Activated T-helper 1 cell treated with anti-CD3 and anti-CD28 coated beads, Interleukin-12 subunit alpha, Interleukin-12 subunit beta, Interleukin-2, Interleukin-4 antibody, amounts not matched to agents 30 ng/mL and 10 ng/mL and 1 ng/mL, durations not matched to agents 14 hours and 24 hours and 36 hours (primary cell): ENCODE results near the gene RFX3. TPM values are rescaled to one million over a fixed set of nuclear protein-coding genes. Genes with fewer than 3 reads are reported as not detected.

ENCODE experiments used
- DNase-seq: peaks from one replicate; pipeline ENCODE4 v3.0.0; 2021; ENCODE audit warnings: low spot score
- H3K27ac Mint-ChIP-seq: one replicate; pipeline ENCODE4 v1.8.0; 2021; ENCODE audit warnings: mild to moderate bottlenecking, mixed read lengths
- H3K27me3 Mint-ChIP-seq: one replicate; pipeline ENCODE4 v1.8.0; 2022; ENCODE audit warnings: mild to moderate bottlenecking, moderate library complexity, mixed read lengths; ENCODE audit not compliant: insufficient read depth
- H3K36me3 Mint-ChIP-seq: one replicate; pipeline ENCODE4 v1.8.0; 2021; ENCODE audit warnings: low read depth, mixed read lengths
- H3K4me1 Mint-ChIP-seq: one replicate; pipeline ENCODE4 v1.8.0; 2021; ENCODE audit warnings: low read depth, mixed read lengths
- H3K4me3 Mint-ChIP-seq: one replicate; pipeline ENCODE4 v1.8.0; 2021; ENCODE audit warnings: mild to moderate bottlenecking, moderate library complexity, mixed read lengths
- H3K9me3 Mint-ChIP-seq: one replicate; pipeline ENCODE4 v1.8.0; 2021; ENCODE audit warnings: mixed read lengths
- intact Hi-C: fragments of 100-400 bp; cut with micrococcal nuclease; formaldehyde crosslinking; loops from one replicate; pipeline ENCODE4 v1.15.1; 2024
- total RNA-seq: library from RNA; stranded (reverse); gene quantifications from 2 replicates; pipeline ENCODE4 v1.2.3, GENCODE V29; 2022

RFX3 gene
- total RNA-seq, 1 donor from 2014 or later, result 11.3 TPM

DNA sequence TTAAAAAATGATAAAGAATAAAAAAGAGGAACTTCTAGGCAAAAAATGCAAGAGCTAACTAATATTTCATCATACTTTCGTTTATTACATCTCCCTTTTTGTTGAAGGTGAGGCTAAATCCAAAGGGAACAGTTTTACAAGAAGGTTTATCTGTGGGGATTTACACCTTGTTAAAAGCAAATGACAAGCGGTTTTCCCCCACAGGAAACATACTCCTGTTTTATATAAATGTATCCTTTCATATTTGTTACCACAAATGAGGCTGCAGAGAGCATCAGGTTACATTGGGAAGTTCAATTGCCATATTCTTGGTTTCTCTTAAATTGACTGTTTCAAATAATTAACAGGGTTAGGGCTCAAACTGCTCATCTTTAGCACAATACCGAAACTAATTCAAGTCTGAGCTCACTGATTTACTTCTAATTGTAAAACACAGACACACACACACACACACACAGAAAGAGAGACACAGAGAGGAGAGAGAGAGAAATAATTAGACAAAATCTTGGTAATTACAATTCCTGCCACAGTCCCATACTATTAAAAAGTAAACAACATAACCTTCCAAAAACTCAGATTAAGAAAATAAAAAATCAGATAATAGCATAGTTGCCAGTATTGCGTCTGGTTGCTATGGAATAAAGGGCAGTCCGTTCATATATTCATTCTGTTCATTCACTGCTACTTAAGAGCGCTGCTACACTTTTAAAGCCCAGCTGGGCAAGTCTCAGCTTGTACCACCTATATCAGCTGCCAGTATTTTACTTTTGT is 17.1 kb downstream of the RFX3 start:
- no peak for DNase-seq
- intact Hi-C loops, result loop anchor here (2.0 to 5.0 kb wide), 2 partner anchors 16 to 121 kb away; no protein-coding TSS in a partner anchor
- Mint-ChIP-seq H3K4me1 (peaks cover 34% of the 10 kb centered on the region), H3K36me3 (peaks cover 5% of the 10 kb centered on the region), H3K9me3 (no peaks in the 10 kb centered on the region), H3K27me3 (no peaks in the 10 kb centered on the region), H3K27ac (no peak overlapping the region), H3K4me3 (no peak overlapping the region)

DNA sequence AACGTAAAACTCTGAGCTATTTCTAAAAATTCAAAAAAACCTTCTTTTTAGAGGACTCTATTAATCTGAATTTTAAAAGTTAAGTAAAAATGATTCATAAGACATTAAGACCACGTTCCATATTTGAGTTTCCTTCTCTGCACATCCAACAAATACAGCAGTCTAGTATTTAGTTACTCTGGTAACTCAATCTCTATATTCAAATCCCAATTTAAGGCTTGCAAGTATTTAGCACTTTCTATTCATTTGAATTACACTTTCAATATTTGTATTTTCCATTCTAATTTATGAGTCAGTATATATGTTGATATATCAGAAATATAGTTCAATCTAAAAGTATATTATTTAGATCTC is 17.7 kb downstream of the RFX3 start:
- H3K4me3 Mint-ChIP-seq, result no peak overlapping the region
- peaks cover 34% of the 10 kb centered on the region for H3K4me1 Mint-ChIP-seq
- no peaks in the 10 kb centered on the region for H3K27me3 Mint-ChIP-seq
- peaks cover 5% of the 10 kb centered on the region for H3K36me3 Mint-ChIP-seq
- DNase-seq, result no peak
- no peak overlapping the region for H3K27ac Mint-ChIP-seq
- no peaks in the 10 kb centered on the region for H3K9me3 Mint-ChIP-seq
- intact Hi-C loops, result loop anchor here (2.0 to 5.0 kb wide), 2 partner anchors 17 to 121 kb away; no protein-coding TSS in a partner anchor

DNA sequence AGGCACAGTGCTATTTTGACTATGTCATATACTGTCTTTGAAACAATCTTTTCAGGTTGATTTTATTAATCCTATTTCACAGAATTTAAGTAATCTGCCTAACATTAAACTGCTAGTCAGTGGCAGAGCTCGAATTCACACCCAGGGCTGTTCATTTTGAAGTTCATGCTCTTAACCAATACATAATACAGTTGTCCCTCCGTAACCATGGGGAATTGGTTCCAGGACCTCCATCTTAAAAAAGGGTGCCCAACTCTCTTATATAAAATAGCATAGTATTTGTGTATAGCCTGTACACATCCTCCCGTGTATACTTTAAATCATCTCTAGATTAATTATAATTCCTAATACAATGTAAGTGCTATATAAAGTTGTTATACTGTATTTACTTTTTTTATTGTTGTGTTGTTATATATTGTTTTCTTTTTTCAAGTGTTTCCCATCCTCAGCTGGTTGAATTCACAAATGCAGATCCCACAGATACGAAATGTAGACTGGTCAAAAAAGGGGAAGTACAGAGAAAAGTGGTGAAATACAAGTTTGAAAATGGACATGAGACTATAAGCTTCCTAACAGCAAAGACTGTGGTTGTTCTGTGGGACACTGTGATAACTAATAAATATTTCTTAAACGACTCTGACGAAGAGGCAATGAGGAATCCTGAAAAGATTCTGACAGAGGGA is 18.3 kb downstream of the RFX3 start:
- peaks cover 39% of the 10 kb centered on the region for H3K4me1 Mint-ChIP-seq
- peaks cover 5% of the 10 kb centered on the region for H3K36me3 Mint-ChIP-seq
- H3K4me3 Mint-ChIP-seq, result no peak overlapping the region
- H3K9me3 Mint-ChIP-seq, result no peaks in the 10 kb centered on the region
- no peak for DNase-seq
- H3K27me3 Mint-ChIP-seq, result no peaks in the 10 kb centered on the region
- intact Hi-C loops, result loop anchor here (2.0 to 5.0 kb wide), 3 partner anchors 17 to 120 kb away; no protein-coding TSS in a partner anchor
- H3K27ac Mint-ChIP-seq, result no peak overlapping the region

DNA sequence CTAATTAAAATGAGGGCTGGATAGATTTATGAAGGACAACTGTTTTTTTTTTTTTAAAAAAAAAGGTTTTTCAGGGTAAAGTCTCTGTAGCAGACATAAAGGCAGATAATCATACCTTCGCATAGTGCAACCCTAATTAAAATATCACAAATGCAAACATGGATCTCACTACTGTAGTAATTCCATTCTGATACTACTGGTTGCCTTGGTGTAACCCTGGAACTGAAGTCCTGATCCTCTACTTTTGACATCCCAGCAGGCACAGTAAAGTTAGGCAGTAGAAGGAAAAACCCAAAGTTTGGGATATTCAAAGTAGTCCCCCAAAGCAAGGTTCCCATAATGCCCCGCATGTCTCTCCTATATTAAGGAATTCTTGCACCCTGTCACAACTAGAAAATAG is 19.6 kb downstream of the RFX3 start:
- H3K27me3 Mint-ChIP-seq, result no peaks in the 10 kb centered on the region
- H3K9me3 Mint-ChIP-seq, result no peaks in the 10 kb centered on the region
- peaks cover 35% of the 10 kb centered on the region for H3K4me1 Mint-ChIP-seq
- peaks cover 3% of the 10 kb centered on the region for H3K36me3 Mint-ChIP-seq
- DNase-seq, result no peak
- H3K4me3 Mint-ChIP-seq, result no peak overlapping the region
- no peak overlapping the region for H3K27ac Mint-ChIP-seq
- intact Hi-C loops, result loop anchor here (2.0 to 5.0 kb wide), 2 partner anchors 27 to 119 kb away; no protein-coding TSS in a partner anchor

DNA sequence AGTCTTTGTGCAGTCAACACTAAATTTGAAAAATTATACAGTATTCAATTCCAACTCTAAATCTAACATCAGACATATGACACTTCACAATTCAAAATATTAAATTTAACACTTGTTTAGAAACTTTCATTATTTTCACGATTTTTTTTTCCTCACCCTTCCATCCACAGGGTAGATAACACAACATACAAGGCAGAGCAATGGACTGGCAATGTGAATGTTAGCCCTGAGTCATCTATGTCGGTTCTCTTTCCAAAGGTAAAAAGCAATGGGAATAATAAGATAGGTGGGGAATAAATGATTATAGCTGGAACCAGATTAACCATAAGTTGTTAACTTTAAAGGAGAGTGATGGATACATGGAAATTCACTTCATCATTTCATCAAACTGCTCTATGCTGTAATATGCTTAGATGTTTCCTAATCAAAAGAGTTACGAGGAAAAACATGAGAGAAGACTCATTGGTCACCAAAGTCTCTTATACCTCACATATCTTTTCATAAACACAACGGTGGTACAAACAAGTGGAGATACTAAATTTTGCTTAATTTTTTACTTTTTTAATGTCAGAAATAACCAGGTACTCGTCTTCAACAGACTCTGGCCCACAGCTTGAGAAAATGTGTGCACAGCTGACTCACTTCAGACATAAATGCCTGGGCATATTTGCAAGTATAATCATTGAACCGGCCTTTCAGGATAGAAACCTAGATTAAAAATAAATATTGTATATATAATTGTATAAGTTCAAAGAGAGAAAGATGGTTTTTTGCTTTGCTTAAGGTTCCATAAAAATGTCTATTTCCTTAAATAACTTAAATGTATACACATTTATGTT is 23.0 kb downstream of the RFX3 start:
- Mint-ChIP-seq H3K4me3 (no peak overlapping the region), H3K27ac (no peak overlapping the region), H3K4me1 (peaks cover 26% of the 10 kb centered on the region), H3K9me3 (no peaks in the 10 kb centered on the region), H3K27me3 (no peaks in the 10 kb centered on the region), H3K36me3 (no peaks in the 10 kb centered on the region)
- intact Hi-C loops, result no loop called here
- no peak for DNase-seq

DNA sequence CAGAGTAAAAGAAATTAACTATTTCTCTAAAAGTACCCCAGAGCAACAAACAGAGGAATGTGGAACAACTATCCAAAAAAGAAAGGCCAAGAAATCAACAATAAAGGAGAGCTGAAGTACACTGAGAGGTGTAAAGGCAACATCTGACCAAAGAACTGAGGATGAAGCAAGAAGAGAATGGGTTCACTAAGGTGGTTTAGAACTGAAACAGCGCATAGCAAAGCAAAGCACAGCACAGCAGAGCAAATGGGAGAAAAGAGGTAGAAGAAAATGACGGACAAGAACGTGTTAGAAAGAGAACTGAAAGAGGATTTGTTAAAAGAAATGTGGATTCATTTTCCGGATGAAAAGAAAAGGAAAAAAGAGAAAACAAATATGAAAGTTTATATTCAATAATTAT is 25.8 kb downstream of the RFX3 start:
- no peak for DNase-seq
- Mint-ChIP-seq H3K4me3 (no peak overlapping the region), H3K36me3 (no peaks in the 10 kb centered on the region), H3K27me3 (no peaks in the 10 kb centered on the region), H3K27ac (no peak overlapping the region), H3K9me3 (no peaks in the 10 kb centered on the region), H3K4me1 (peaks cover 16% of the 10 kb centered on the region)
- intact Hi-C loops, result no loop called here

DNA sequence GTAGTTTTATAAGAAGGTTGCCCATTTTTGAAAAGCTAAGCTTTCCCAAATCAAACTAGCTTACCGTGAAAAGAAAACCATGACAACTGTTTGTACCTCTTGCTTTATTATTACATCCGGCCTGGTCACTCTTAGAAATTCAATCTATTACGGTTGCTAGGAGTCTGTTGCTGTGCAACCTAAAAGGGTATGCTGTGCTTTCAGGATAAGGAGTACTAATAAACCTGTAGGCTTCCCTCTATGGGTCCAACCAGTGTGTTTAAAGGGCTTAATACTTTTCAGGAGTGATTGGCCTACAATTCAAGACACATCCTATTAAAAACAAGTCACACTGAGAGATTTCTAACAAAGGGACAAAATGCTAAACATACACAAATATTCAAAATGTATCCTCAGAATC is 27.1 kb downstream of the RFX3 start:
- Mint-ChIP-seq H3K36me3 (peaks cover 4% of the 10 kb centered on the region), H3K4me1 (peaks cover 16% of the 10 kb centered on the region), H3K4me3 (no peak overlapping the region), H3K9me3 (peaks cover 3% of the 10 kb centered on the region), H3K27me3 (no peaks in the 10 kb centered on the region), H3K27ac (no peak overlapping the region)
- intact Hi-C loops, result no loop called here
- no peak for DNase-seq

DNA sequence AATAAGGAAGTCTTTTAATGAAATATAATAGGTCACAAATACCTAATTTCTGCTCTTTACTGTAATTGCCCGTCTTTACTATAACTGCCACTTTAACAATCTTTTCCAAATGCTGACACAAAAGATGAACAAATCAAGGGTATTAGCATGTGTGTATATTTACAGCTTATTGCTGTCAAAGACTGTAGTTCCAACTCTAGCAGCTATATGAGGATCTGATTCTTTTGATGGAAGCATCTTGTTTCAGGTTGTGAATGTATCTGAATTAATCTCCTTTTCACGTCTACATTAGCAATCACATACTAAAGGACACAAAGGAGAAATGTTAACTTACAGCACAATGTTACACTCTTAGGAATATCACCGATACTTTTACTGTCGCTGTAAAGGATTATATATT is 27.9 kb downstream of the RFX3 start:
- no peak for DNase-seq
- Mint-ChIP-seq H3K4me1 (peaks cover 15% of the 10 kb centered on the region), H3K27me3 (no peaks in the 10 kb centered on the region), H3K9me3 (peaks cover 4% of the 10 kb centered on the region), H3K36me3 (peaks cover 5% of the 10 kb centered on the region), H3K4me3 (no peak overlapping the region), H3K27ac (no peak overlapping the region)
- intact Hi-C loops, result no loop called here

DNA sequence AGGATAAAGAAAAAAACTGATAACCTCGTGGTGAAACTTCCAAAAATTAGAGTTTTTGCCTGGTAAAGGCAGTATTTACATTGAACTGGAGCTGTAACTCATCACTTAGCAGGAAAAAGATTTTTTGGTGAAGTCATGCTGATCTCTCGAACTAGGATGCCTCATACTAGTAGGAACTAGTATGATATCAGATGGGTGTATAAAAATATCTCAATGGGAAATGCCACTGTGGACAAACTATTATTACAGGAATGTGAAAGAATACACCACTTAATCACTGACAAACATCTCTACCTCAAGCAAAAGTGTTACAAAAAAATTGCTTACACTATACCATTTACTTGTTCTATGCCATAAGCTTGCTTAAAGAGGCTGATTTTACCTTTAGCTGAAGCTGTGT is 28.4 kb downstream of the RFX3 start:
- DNase-seq, result no peak
- H3K9me3 Mint-ChIP-seq, result peaks cover 4% of the 10 kb centered on the region
- no peak overlapping the region for H3K27ac Mint-ChIP-seq
- peaks cover 10% of the 10 kb centered on the region for H3K4me1 Mint-ChIP-seq
- intact Hi-C loops, result no loop called here
- peaks cover 5% of the 10 kb centered on the region for H3K36me3 Mint-ChIP-seq
- no peaks in the 10 kb centered on the region for H3K27me3 Mint-ChIP-seq
- no peak overlapping the region for H3K4me3 Mint-ChIP-seq

DNA sequence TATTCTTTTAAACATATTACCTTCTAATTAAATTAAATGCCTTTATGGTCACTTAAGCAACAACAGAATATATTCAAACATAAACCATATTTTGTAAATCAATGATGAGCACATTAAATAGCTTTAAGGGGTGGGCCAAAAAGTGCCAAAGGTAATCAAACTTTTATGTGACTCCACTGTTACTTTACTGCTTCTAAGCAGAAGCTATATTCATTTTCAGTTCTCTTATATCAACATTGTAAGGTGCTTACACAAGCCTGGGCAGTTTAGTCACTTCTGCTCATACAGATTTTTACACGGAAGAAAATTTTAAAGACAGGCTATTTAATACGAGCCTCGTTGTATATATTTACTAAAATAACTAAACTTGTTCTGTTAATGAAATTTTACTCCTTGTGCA is 29.9 kb downstream of the RFX3 start:
- H3K36me3 Mint-ChIP-seq, result peaks cover 5% of the 10 kb centered on the region
- peaks cover 10% of the 10 kb centered on the region for H3K4me1 Mint-ChIP-seq
- H3K27ac Mint-ChIP-seq, result no peak overlapping the region
- no peak for DNase-seq
- H3K9me3 Mint-ChIP-seq, result peaks cover 4% of the 10 kb centered on the region
- intact Hi-C loops, result no loop called here
- no peak overlapping the region for H3K4me3 Mint-ChIP-seq
- H3K27me3 Mint-ChIP-seq, result no peaks in the 10 kb centered on the region

DNA sequence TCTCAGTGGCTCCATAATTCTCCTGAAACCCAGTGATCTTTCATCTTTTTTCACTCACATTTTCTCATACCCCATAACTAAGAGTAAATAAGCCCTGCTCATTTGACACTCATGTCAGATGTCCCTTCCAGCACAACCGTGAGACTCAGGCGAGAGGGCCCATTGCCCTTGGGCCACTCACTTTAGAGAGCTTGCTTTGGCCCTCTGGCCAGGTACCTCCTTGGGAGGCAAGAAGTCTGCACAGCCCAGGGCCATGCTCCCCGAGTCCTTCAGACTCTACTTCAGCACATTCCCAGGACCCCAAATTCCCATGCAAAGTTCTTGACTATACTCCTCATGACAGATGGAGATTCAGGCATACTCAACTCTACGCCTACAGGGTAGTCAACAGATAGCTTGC is 33.6 kb downstream of the RFX3 start:
- peaks cover 4% of the 10 kb centered on the region for H3K9me3 Mint-ChIP-seq
- intact Hi-C loops, result no loop called here
- peaks cover 9% of the 10 kb centered on the region for H3K36me3 Mint-ChIP-seq
- DNase-seq, result no peak
- H3K27ac Mint-ChIP-seq, result no peak overlapping the region
- H3K27me3 Mint-ChIP-seq, result no peaks in the 10 kb centered on the region
- no peak overlapping the region for H3K4me3 Mint-ChIP-seq
- no peaks in the 10 kb centered on the region for H3K4me1 Mint-ChIP-seq

DNA sequence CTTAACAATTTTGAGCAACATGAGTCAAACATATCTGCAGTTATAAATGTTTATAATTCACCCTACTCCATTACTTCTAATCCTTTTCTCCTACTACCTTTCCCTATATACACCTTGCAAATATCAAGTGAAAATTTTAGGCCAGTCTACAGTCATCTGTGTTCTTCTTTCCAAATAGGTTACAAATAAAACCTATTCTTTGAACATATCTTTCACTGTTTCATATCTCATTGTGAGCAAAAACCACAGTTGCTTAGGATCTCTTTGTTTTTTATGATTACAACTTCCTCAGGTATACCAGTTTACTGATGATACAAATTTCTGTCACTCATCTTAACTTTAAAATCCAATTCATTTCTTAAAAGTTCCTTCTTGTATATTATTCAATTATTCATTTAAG is 34.4 kb downstream of the RFX3 start:
- H3K9me3 Mint-ChIP-seq, result peaks cover 4% of the 10 kb centered on the region
- intact Hi-C loops, result no loop called here
- DNase-seq, result no peak
- peaks cover 11% of the 10 kb centered on the region for H3K36me3 Mint-ChIP-seq
- no peak overlapping the region for H3K27ac Mint-ChIP-seq
- peaks cover 2% of the 10 kb centered on the region for H3K4me1 Mint-ChIP-seq
- H3K4me3 Mint-ChIP-seq, result no peak overlapping the region
- no peaks in the 10 kb centered on the region for H3K27me3 Mint-ChIP-seq

DNA sequence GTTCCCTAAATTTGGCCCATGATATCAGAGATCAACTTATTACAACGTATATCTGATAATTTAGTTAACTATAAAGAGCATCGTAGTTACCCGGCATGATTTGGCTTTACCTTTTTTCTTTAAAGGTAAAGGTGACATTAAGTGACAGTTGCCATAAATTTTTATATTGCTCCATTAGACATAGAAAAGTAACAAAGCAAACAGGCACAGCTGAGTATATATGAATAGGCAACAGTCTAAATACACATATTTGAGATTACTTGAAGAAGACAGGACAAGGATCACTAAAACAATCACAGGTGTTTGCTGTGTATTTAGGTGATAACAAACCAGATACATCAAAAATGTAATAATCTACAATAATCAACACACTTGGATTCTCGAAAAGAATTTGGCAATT is 34.8 kb downstream of the RFX3 start:
- peaks cover 13% of the 10 kb centered on the region for H3K36me3 Mint-ChIP-seq
- H3K4me3 Mint-ChIP-seq, result no peak overlapping the region
- peaks cover 5% of the 10 kb centered on the region for H3K4me1 Mint-ChIP-seq
- intact Hi-C loops, result no loop called here
- DNase-seq, result no peak
- no peaks in the 10 kb centered on the region for H3K27me3 Mint-ChIP-seq
- H3K9me3 Mint-ChIP-seq, result peaks cover 4% of the 10 kb centered on the region
- no peak overlapping the region for H3K27ac Mint-ChIP-seq
